Fibroblast of lung (primary cell): ENCODE measurements around the gene SLC26A1.

Source experiments
- CTCF ChIP-seq, 2 donors: IDR thresholded peaks in 1 of 2; conservative IDR thresholded peaks in 1 of 2; 1 replicate in 1 of 2; 2 replicates in 1 of 2; pipeline ENCODE4 v1.5.1; 2011 to 2012; ENCODE audit warnings: low read length in 2 of 2, control low read depth in 1 of 2, inconsistent platforms in 1 of 2, low read depth in 1 of 2, mild to moderate bottlenecking in 1 of 2
- EZH2 ChIP-seq: IDR thresholded peaks from 2 replicates; pipeline ENCODE4 v1.5.1; 2012; ENCODE audit warnings: low read length, control low read depth, mild to moderate bottlenecking; ENCODE audit errors: missing control alignments

GRCh38 chr4:948101-948935 is 44.9 kb downstream of the SLC26A1 start:
- TF ChIP-seq CTCF (conservative IDR thresholded peaks at IDR 0.05 in 1 of 2, IDR thresholded peaks at IDR 0.05 in 1 of 2; ENCODE audit: low read depth in 1 of 2, low read length in 2 of 2) = no peak
- no peak for TF ChIP-seq EZH2
